ENCODE measurements around the gene TBC1D5.
"Not testable (repeated sequence)": the region's sequence is repeated elsewhere in the genome, so short reads cannot be mapped to it uniquely, and the experiment has no call there.

Gene TBC1D5

DNA sequence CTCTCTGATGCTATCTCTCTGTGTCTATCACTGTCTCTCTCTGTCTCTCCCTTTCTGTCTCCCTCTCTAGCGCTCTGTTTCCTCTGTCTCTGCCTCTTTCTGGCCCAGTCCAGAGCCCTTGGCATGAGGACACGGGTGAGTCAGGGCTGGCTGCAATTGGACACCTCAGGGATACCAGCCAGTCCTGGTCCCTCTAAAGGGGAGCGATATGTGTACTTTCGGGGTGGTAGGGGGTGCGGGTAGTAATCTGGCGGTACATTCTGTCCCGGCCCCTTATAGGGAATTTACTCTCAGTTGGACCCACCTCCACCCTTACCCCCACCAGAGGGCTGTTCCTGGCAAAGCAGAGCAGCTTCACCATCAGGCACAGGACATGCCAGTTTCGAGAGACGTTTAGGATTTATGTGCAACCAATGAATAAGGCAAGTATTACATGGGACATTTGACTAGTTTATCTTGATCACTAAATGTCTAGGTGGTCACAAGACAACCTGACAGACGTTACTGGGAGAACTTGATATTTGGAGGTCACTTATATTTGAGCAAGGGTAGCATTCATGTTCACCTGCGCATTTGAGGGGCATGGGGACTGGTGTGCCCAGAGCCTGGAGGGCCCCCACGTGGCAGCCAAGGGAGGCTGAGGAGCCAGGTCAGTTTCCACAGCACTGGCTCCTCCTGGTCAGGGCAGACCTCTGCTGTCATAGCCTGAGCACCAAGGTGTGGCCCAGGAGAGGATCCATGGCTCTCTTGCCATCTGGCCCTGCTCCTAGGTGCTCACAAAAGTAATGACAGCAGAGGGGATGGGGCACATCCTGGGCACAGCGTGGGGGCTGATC, 601.5 kb downstream of the TBC1D5 start:
- DNase-seq (ENCODE audit: low read depth, low spot score), result no peak

DNA sequence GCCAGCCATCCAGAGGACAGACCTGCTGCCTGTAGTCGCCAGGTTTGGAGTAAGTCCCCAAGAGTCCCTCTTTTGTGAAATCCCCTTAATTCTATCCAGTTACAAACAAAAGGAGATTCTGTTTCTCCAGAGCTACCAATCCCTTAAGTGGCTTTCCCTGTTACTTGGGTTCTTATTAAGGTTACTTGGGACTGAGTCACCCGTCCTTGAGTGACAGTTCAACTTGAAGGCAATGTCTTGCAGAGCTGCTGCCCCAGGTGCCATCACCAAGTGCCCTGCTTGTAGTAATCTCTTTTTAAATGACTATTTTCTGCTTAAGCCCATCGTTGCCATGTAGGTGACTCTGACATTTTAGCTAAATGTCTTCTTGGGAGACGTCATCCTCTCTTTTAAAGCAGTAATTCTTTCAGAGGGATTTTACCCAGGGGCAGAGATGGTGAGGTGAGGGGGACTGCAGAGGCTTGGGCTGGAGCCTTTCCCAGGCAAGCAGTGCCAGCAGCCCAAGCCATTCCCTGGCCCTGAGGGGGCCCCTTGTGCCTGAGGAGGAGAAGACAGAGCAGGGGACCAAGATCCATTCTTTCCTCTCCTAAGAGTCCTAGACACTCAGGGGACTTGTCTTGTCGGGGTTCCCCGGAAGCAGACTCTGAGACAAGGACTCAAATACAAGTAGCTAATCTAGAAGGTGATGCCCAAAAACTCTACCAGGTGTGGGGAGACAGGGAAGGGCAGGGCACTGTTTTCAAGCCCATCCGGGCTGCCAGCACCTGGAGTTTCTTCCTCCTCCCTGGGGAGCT, 604.0 kb downstream of the TBC1D5 start:
- DNase-seq (ENCODE audit: low read depth, low spot score), result no peak

DNA sequence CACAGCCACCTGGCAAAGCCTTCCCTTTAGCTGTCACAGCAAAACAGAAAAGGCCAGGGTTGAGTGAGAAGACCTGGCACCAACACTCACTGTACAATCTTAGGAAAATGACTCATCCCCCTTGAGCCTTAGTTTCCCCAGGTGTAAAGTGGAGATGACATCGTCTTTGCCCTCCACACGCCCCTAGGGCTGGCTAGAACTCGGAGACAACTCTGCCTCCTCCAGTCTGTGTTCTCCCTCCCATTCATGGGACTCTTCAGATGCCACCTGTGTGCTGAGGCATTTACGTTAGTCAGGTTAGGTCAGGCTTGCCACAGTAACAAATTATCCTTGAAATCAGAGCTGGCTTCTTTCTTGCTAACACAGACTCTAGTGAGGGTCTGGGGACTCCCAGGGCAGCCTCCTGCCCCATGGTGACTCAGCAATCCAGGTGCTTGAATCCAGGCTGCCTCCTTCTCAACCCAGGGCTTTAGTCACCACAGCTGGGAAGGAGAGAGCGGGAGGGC, 605.1 kb downstream of the TBC1D5 start:
- no peak for DNase-seq (ENCODE audit: low read depth, low spot score)

DNA sequence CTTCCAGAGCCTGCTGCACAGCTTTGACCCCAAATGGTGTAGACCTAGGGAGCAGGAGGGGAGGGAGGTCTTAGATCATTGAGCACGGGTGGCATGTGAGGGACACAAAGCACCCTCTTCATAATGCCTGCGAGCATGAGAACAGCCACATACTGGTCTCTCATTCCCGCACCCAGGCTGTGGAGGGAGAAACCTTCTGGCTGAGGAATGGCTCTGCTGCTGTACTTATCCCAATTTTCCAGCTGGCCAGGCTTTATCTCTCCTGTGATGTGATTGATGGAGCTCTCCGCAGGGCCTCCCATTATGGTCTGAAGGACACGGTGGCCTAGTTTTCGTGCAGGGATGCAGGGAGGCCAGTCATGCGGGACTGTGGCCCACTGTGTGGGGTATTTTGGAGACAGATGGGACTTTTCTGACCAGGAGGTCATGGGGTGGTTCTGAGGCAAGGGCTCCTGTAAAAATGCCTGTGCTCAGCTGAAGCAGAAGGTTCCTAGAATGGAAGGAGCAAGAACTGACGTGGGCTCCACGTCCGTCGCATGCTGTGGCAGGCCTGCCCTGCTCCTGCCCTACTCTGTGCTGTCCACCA, 606.2 kb downstream of the TBC1D5 start:
- DNase-seq (ENCODE audit: low read depth, low spot score), result no peak

DNA sequence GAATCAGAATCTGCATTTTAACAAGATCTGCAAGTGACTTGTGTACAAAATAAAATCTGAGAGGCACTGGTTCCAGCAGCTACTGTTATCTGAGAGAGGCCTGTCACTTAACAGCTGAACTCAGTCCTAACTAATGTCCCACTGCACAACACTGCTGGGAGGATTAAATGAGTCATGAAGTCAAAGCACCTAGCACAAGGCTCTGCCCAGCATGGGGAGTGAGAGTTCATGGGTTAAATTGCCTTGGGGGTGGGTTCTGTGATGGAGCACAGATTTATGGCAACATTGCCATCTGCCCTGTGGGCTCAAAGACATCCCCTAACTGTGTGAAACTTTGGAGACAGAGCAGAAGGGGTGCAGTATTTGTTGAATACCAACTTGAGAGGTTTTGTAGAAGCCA, 606.7 kb downstream of the TBC1D5 start:
- no peak for DNase-seq (ENCODE audit: low read depth, low spot score)

DNA sequence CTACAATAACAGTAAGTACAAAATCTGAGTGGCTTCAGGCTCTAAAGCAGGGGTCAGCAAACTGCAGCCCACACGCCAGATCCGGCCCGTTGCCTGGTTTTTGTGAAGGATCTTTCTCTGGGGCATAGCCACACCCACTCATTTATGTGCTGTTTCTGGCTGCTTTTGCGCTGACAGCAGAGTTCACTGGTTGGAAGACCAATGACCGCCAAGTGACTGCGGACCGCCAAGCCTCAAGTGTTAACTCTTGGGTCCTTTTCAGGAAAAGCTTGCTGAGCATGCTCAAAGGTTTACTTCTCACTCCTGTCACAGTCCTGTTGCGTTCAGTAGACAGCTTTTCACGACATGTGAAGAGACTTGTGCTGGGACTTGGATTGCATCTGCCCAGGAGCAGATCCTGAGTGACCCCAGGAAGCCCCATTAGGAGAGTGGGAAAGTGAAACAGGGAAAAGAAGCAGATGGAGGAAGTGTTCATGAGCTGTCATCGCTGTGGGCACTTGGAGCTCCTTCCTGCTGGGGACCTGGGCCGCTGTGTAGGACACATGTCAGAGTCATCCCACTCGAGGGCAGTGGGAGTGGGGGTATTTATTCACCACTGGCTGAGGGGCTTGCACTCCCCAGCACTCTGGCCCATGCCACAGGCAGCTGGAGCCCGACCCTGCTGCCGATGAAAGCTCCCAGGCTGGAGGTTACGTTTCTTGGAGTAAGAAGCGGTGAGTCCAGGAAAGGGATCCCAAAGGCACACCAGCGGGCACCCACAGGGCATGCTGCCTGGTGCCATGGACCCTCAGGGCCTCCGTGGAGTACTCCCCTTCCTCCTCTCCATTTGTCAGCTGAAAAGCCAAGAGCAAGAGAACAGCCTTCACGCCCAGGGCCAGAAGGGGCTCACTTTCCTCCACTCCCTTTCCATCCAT, 608.5 kb downstream of the TBC1D5 start:
- DNase-seq (ENCODE audit: low read depth, low spot score), result no peak

DNA sequence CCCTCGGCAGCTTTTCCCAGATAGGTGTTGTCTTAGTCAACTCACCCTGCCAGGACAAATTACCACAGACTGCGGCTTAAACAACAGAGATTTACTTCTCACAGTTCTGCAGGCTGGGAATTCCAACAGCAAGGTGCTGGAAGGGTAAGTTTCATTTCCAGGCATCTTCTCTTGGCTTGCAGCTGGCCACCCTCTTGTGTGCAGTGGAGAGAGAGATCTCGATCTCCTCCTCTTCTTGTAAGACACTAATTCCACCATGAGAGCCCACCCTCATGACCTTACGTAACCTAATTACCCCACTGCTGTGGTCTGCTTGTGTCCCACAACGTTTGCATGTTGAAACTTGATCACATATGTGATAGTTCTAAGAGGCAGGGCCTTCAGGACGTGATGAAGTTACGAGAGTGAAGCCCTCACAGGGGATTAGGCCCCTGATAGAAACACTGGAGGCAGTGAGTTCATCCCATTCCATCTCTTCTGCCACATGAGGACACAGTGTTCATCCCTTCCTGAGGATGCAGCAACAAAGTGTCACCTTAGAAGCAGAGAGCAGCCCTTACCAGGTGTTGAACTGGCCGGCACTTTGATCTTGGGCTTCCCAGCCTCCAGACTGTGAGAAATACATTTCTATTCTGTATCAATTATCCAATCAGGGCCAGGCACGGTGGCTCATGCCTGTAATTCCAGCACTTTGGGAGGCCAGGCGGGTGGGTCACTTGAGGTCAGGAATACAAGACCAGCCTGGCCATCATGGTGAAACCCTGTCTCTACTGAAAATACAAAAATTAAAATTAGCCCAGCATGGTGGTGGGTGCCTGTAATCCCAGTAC, 609.9 kb downstream of the TBC1D5 start:
- no peak for DNase-seq (ENCODE audit: low read depth, low spot score)

DNA sequence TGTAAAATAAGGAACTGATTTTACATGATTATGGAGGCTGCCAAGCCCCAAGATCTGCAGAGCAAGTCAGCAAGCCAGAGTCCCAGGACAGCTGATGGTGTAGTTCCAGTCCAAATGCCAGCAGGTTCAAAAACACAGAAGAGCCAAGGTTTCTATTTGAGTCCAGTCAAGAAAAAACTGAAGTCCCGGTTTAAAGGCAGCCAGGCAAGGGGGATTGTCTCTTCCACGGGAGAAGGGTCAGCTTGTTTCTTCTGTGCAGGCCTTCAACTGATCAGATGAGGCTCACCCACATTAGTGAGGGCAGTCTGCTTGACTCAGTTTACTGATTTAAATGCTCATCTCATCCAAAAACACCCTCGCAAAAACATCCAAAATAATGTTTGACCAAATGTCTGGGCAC, 611.5 kb downstream of the TBC1D5 start:
- no peak for DNase-seq (ENCODE audit: low read depth, low spot score)

DNA sequence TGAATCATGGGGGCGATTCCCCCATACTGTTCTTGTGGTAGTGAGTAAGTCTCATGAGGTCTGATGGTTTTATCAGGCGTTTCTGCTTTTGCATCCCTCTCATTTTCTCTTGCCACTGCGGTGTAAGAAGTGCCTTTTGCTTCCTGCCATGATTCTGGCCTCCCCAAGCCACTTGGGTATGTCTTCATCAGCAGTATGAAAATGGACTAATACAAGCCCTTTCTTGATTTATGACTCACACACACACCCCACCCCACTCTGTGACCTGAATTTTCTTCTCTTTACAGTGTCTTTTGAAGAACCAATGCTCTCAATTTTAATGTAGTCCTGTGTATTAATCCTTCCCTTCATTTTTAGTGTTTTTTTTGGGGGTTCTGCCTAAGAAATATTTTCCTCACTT, 612.9 kb downstream of the TBC1D5 start:
- no peak for DNase-seq (ENCODE audit: low read depth, low spot score)

DNA sequence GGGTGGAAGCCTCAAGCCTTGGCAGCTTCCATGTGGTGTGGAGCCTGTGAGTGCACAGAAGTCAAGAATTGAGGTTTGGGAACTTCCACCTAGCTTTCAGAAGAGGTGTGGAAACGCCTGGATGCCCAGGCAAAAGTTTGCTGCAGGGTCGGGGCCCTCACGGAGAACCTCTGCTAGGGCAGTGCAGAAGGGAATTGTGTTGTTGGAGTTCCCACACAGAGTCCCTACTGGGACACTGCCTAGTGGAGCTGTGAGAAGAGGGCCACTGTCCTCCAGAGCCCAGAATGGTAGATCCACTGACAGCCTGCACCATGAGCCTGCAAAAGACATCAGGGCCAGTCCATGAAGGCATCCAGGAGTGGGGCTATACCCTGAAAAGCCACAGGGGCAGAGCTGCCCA, 613.8 kb downstream of the TBC1D5 start:
- DNase-seq (ENCODE audit: low read depth, low spot score), result not testable (repeated sequence)

DNA sequence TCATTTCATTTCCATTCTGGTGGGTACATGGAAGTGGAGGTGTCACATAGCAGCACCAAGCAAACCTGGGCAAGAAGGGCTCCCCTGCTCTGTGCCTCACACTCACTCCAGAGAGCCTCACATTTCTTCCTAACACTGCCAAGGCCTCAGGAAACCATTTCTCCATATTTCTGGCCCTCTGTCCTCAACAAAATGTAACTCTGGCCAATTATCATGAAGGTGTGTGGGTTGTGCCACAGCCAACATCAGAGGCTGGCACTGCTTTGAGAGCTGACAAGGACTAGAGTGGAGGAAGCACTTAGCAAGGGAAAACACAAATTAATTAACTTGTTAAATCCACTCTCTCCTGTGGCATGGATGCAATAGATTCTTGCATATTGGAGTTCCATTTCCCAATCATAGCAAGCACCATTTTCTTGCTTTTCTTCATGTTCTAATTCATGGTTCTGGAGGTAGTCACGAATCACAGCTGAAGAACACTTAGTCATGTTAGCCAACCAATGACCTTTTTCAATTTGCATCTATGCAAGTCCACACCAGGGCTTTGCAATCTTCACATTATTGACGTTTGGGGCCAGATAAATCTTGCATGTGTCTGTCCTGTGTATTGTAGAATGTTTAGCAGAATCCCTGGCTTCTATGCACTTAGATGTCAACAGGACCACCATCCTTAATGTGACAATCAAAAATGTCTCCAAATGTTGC, 616.5 kb downstream of the TBC1D5 start:
- DNase-seq (ENCODE audit: low read depth, low spot score), result no peak

DNA sequence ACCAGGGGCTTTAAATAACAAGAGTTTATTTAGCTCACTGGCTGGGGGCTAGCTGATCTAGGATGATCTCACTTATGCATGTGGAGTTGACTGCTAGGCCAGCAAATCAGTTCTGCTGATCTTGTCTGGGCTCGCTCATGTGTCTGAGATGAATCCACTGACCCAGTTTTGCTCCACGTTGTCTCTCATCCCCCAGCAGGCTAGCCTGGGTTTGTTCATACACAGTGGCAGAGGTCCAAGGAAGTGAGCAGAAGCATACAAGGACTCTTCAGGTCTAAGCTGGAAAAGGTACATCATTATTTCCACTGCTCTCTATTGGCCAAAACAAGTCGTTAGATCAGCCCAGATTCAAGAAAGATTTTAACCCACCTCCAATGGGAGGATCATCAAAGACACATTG, 619.7 kb downstream of the TBC1D5 start:
- no peak for DNase-seq (ENCODE audit: low read depth, low spot score)

DNA sequence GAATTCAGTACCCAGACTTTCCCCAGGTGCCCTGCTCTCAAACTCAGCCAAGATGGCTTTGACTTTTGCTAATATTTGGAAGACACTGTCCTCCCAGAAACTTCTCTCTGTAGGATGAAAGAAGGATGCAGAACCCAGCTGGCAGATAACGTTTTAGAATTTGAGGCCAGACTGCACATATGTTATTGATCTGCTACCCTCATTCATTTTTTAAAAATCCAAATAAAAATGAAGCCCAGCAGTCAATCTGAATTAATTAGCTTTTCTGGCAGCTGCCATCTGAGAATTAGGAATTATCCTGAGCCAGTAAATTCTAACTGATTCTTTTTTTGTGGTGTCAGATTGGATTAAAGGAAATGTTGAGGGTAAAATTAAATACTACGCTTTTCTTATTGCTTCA, 621.1 kb downstream of the TBC1D5 start:
- no peak for DNase-seq (ENCODE audit: low read depth, low spot score)

DNA sequence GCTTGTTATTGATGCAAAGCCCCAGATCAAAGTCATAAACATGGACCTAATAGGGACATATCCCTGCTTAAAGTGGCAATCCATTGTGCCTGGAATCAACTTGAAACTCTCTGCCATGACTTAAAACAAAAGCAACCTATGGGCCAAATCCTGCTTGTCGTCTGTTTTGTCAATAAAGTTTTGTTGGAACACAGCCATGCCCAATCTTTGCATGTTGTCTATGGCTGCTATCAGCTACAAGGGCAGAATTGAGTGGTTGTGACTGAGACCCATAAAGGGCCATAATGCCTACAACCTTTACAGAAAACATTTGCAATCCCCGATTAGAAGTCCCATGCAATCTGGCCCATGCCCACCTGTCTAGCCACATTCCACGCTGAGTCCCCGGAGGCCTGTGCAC, 622.3 kb downstream of the TBC1D5 start:
- DNase-seq (ENCODE audit: low read depth, low spot score), result no peak

DNA sequence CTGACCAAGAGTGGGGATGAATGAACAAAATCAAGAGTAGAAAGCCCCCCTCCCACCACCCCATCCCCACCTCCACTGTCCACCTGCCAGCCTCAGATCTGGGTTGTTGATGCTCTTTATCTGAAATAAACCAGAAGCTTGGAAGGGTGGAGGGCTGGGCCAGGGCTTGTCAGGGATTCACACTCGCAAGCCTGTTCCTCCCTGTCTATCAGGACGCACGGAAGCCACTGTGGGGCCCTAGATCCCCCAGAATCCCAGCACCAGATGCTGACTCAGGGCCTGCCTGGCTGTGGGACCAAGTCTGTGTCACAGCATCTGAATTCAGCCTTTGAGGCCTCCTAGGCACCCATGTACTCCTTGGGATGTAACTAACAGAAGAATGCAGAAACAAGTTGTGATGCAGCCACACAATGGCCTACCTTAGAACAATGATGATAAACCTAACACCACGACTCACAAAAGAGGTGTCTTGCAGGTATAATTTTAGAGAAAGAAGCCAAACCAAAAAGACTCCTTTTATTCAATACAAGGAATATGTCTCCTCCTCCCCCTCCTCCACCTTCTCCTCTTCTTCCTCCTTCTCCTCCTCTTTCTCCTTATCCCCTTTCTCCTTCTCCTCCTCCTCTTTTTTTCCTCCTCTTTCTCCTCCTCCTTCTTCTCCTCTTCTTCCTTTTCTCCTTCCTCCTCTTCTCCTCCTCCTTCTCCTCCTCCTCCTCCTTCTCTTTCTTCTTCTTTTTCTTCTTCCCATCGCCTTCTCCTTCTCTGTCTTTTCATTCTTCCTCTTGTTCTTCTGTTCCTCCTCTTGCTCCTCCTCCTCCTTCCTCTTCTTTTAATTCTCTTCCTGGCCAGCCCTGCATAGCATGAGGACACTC, 623.0 kb downstream of the TBC1D5 start:
- no peak for DNase-seq (ENCODE audit: low read depth, low spot score)

DNA sequence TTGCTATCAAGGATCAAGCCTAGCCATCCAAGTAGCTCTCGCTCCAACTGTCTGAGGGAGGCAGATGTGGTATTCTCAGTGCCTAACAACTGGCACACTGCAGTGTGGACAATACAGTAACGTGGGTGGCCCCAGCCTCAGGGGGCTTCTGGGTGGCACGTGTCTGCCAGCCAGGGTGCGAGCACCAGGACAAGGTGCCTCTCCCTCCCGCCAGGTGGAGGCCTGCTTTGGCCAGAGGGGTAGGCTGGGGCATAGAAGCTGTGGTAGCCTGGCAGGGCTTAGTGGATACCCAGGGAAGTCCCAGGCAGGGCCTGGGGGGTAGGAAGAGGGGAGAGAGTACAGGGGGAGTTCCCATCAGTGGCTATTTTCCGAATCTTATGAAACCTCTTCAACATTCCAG, 623.7 kb downstream of the TBC1D5 start:
- no peak for DNase-seq (ENCODE audit: low read depth, low spot score)

DNA sequence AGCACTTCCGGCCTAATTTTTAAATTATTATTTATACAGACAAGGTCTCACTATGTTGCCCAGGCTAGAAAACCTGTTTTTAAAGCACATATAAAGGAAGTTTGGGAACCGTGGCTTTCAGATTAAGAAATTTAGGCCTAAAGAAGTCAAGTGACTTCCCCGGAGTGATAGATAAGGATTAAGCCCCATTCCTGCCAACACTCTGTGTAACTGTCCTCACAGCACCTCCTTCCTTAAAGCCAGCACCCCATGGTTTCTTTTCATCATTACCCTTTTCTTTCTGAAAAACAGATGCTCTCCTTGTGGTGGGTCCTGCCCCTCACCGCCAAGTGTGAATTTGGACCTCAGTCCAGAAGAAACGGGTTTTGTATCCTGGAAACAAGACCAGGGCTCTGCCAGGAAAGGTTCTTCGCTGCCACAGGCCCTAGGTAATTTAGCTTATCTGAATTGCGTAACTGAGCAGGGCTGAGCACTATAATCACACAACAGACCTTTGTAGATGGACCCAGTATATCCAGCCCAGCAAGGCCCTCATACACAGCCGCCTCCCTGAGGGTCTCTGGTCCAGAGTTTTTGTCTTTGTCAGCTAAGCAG, 626.3 kb downstream of the TBC1D5 start:
- DNase-seq (ENCODE audit: low read depth, low spot score), result no peak

DNA sequence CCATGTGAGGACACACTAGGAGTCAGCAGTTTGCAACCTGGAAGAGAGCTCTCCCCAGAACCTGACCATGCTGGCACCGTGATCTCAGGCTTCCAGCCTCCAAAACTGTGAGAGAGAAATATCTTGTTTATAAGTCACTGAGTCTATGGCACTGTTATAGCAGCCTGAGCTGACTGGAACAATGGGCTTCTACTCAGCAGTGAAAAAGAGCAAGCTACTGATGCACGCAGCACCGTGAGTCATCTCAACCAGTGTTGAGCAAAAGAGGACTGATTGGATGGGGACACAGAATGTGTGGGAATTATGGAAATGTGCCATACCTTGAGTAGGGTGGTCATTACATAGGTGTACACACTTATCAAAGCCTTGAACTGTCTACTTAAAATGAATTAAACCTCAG, 627.2 kb downstream of the TBC1D5 start:
- DNase-seq (ENCODE audit: low read depth, low spot score), result peak; percentile 51

DNA sequence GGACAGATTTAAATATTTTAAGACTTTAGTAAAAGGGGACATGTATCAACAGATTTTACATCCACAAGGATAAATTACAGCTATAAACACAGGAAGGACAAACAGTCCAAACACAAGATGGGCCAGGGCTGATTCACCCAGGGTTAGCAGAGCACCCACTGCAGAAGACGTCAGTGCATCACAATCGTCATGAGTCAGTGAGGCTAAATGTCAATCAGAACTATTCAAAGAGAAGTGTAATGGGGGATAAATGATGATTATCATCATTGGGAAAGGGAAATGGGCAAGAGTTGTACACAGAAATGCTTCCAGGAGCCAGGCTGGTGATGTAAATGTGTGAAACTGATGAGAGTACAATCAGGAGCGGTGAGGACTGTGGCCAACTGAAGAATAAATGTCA, 630.8 kb downstream of the TBC1D5 start:
- DNase-seq (ENCODE audit: low read depth, low spot score), result peak; percentile 38
